GM21526 (cell line): ENCODE measurements around the gene ALG12.

ENCODE experiments used
- ATAC-seq: cut with Tn5 transposase; IDR thresholded peaks from one replicate; pipeline ENCODE4 v1.9.1; 2021; ENCODE audit warnings: moderate library complexity; ENCODE audit not compliant: unreplicated experiment, low FRiP score

The ALG12 gene

DNA sequence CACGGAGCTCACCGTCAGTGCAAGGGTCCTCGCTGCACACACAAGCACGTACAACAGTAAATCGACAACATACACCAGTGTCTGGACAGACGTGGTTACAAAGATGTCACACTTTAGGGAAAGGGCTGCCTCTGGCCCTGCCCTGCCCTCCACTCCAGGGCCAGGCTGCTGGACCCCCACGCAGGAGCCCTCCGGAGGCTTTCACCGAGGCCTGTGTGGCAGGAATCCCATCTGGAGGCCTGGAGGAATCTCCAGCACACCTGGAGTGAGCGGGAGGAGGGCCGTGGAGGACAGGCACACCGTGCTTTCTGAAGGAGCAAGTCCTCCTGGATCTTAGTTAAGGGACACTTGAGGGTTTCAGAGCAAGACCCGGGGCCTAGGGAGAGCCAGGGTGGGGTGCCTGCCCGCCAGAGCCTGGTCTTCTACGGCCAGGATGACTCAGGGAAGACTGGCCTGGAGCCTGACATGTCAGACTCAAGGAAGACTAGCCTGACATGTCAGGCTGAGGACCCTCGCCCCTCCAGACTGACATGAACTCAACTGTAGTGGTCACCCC, 40.2 kb upstream of the ALG12 start:
- ATAC-seq = no peak

DNA sequence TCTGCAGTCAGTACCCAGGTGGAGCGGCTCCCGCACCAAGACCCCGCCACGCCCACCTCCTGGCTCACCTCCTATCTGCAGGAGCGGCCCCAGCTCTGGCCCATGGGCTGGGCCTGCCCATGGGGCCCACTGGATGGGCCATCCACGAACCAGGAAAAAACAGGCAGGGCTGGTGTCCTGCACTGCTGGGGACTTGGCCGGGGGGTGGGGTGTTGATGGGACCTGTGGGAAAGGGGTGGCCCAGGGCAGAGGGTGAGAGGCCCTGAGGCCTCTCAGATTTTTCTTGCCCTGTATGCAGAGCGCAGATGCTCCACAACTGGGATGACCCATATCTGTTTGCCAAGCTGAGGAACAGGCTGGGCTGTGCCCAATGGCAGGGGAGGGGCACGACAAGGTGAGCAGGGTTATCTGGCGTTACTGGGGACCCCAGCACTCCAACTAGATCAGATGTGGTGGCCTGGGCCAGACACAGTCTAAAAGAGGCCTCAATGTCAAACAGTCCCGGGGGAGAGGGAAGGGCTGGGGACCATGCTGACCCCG, 39.7 kb upstream of the ALG12 start:
- ATAC-seq = no peak

DNA sequence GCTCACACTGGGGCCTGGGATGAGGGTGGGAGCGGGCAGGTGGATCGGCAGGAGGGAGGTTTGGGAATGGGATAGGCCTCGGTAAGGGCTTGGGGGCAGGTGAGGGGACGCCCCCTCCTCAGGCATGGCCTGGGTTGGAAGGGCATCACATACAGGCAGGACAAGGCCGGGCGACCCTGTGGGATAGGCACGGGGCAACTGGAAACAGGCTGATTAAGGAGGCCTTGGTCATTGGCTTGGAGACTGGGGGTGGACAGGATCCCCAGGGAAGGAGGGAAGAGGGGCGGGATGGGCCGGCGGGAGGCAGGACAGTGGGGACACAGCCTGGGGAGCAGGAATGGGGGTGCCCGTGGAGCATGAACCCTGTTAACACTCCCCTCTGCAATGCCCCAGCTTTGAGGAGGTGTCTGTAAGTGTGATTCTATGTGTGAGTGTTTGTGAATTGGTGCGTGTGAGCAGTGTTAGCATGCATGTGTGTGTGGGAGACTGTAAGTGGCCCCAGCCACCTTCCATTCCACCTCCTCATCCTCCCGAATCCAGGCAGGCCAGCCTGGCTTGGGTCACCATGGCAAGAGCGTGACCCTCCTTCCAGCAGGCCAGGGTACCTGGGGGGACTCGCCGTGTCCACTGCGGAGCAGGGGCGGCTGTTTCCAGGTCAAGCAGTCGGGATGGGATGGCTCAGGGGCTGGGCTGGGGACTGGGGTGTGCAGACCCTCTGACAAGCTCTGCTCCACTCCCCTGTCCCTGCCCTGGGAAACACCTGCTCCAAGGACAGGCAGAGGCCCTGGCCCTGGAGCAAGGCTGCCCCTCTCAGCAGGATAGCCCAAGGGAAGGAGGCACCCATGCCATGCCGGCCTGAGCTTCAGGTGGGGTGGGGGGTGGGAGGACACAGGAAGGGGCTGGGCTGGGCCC, 38.9 kb upstream of the ALG12 start:
- ATAC-seq = no peak

DNA sequence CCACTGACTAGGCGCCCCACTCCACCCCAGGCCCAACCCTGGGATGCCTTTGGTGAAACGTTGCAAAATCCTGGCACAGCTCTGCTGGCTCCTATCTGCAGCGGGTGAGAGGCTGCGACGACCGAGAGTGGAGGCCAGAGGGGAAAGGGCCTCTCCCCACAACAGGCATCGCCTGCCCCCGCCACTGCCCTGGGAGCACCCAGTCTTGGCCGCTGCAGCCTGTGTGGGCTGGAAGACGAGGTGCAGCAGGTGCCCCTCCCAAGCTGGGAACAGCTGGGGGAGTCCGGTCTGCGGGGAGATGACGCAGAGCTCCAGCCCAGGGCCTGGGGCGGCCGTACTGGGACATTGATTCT, 38.2 kb upstream of the ALG12 start:
- ATAC-seq = no peak

DNA sequence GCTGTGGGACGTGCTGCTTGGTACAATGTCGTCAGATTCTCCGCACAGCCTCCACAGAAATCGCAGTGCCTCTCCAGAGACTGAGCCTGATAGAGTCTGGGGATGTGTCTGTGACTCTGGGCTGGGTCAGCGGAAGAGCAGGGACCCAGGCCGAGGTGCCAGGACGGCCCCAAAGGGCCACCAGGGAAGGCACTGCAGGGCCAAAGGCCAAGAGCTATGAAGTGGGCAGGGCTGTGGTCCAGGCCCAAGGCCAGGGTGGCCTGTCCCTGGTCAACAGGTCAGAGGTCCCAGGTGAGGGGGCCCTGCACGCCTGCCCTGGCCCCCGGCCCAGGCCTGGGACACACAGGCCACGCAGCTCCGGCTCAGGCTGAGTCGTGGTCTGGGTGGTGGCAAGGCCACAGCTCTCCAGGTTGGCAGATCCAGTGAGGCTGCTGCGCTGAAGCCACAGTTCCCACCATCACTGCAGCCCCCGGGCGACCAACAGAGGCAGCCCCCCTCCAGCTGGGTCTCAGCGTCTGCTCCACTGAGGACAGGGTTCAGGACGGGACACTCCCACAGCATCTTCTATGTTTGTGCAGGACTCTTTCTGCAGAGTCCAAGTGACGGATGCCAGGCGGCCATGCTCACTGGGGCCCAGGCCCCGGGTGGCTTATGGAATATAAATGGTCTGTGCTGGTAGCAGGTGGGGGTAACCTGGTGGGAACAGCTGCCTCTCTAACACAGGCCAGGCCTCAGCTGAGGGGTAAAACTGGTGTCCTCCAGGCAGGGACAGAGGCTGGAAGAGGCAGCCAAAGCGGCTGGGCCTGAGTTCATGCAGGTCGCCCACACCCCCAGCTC, 37.6 kb upstream of the ALG12 start:
- ATAC-seq = no peak

DNA sequence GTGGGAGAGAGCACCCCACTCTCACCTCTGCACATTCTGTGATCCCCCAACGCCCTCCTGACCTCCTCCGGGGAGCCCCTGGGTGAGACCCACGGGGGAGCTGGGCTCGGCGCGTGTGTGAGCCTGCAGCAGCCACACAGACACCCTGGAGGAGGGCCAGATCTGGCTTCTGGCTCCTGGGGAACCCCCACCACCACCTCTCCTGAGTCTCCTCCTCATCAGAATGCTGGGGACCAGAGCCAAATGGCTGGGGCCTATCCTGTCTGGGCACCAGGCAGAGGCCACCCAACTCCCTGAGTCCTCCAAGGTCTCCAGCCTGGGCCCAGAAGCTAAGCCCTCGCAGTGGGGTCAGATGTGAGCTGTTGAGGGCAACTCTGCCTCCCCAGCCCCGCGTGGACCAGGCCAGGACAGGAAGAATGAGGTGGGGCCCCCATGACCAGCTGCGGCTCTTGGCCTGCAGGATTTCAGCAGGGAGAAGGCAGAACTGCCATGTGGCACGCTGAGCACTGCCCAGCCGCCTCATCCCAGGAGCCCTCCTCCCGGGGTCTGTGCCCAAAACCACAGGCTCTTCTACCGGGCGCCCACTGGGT, 36.8 kb upstream of the ALG12 start:
- ATAC-seq = no peak

DNA sequence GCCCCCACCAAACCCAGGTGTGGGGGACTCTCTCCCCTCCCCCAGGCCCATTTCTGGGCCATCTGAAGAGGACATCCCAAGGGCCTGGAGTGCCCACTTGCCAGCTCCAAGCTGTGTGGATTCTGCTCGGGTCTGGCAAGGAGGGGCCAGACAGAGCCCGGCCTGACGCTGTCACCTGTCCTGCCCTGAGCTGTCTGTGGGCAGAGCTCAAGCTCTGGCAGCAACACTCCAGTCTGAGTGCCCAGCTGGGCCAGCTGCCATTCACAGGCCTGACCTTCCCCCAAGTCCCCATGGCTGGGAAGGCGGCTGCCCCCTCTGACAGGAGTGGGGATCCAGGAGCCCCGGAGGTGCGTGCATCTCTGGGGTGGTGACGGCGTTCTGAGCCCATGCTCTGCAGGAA, 36.1 kb upstream of the ALG12 start:
- no peak for ATAC-seq

DNA sequence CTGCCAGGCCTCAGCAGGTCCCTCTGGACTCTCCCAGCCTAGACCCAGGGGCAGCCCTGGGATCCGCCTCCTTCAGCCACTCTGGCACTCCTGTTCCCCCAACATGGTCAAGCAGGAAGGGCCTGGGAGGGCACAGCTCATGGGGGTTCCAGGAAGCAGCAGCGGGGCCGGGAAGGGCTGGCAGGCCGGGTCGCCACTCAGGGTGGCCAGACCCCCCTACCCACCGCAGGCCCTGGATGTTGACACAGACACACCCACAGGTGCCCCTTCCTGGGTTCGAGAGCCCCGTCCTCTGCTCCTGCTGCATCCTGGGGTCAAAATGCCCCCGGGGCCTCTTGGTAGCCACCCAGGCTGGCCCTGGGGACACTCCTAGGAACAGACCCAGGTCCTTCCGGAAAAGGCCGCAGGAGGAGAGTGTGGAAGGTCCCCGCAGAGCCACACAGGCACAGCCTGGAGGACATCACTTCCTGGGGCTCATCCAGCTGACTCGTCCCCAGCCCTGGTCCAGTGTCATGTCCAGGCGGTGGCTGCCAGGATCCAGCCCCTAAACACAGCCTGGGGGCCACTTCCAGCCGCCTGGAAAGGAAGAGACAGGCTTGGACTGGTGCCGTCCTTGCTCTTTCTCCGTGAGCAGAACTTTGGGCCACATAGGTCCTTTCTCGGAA, 35.6 kb upstream of the ALG12 start:
- ATAC-seq = no peak

DNA sequence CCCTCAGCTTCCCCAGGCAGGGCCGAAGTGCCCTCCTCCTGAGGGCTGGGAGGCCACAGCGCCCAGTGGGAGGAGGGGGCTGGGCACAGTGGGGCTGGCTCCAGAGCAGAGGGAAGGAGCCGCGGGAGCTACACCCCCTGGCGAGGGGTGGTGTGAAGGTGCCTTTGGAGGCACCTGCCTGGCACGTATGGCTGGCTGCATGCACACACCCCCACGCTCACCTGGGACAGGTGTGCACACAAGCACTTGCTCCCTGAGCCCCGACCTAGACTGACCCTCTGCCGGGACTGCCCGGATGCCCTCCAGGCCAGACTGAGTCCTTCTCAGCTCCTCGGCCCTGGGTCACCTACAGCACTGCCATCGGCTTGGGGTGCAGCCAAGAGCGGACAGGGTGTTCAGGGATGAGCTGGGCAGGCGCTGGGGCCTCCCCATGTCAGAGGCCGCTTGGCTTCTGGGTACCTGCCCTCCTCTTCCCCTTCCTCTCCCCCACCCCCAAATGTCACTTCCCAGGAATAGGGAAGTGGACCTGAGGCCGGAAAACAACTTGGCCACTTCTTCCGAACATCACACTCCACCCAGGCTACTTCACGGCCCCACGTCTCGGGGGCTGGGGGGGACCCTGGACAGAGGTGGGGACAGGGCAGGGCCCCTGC, 34.9 kb upstream of the ALG12 start:
- no peak for ATAC-seq

DNA sequence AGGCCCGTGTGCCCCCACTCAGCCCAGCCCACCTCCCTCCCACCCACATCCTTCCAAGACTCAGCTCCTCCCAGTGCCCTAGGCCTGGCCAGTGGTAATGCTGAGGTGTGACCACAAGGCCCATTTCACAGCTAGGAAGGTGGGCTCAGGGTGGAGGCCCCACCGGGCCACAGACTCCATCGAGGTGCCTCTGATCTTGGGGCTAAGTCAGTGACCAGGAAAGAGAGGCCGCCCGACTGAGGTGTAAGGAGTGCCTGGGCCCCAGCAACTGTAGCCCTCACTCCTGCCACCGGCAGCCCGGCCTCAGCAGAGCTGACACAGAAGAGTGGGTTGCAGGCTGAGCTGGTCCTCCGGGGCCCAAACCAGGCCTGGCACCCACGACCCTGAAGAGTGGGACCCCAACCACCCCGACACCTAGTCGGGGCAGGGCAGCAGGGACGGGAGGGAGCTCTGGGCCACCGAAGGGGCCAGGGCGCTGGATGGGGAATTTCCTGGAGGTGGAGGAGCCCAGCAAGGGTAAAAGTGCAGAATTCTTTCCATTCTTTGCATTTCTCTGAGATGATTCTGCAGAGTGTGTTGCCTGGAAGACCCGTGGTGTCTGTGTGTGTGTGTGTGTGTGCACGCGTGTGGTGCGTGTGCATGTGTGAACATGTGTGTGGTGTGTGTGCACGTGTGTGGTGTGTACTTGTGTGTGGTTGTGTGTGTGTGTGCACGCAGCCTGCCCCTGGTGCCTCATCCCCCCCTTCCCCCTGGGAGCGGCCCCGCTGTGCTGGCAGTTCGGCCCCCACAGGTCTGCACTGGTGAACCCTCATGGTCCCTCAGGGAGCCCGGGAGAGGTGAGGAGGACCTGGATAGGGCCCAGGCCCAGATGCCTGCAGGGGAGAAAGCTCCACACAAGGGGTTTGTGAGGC, 34.0 kb upstream of the ALG12 start:
- ATAC-seq = no peak

DNA sequence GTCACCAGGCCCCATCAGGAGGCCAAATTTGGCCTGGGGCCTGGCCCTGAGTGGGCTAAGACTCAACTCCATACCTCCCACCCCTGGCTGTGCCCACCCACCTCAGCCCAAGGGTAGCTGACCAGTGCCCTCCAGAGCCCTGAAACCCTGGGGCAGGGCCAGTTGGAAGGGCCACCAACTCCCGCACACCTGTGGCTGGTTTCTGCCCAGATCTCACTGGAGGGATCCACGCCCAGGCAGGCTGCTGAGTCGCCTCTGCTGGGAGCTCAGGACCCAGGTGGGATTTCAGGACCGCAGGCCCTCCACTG, 33.4 kb upstream of the ALG12 start:
- no peak for ATAC-seq

DNA sequence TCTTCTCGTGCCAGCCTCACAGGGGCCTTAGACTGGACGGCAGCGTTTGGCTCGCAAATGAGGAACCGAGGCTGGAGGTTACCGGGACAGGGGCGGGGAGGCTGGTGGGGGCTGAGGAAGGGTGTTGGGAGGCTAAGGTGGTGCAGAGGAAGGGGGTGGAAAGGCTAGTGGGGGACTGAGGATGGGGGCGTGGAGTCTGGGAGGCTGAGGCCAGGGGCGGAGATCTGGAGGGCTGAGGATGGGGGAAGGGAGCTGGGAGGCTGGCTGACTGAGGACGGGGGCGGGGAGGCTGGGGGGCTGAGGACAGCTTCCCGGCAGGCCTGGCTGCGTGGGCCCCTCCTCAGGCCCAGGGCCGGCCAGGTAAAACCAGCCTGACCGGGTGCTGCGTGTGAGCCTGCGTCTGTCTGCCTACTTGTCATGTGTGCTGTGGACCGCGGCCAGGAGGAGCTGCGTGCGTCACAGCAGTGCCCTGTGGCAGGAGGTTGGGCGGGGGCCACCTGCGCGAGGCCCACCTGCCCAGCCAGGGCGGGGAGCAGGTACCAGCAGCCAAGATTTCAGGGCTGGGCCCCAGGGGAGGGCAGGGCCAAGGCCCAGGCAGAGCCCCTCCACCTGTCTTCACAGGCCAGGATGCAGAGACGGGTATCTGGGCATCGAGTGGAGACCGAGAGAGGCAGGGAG, 32.9 kb upstream of the ALG12 start:
- no peak for ATAC-seq

DNA sequence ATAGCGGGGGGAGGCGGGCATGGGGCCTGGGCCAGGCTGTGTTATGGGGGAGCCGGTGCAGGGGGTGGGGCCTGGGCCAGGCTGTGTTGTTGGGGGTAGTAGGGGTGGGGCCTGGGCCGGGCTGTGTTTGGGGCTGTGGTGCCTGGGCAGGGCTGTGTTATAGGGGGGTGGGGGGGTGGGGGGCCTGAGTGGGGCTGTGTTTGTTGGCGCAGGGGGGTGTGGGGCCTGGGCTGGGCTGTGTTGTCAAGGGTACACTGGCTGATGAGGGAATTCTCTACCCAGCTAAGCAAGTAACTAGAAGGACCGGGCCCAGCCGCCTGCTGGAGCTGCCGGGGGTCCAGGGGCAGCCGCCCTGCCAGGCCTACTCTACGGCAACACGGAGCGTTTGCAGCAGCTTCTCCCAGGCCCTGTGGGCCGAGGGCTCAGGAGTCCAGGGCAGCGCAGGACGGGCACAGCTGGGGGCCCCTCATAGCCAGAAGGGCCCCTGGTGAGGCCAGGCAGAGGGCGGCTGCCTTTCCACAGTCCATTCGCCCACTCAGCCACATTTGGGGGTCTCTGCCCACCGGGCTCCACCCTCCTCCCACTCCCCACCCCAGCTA, 32.3 kb upstream of the ALG12 start:
- ATAC-seq = no peak

DNA sequence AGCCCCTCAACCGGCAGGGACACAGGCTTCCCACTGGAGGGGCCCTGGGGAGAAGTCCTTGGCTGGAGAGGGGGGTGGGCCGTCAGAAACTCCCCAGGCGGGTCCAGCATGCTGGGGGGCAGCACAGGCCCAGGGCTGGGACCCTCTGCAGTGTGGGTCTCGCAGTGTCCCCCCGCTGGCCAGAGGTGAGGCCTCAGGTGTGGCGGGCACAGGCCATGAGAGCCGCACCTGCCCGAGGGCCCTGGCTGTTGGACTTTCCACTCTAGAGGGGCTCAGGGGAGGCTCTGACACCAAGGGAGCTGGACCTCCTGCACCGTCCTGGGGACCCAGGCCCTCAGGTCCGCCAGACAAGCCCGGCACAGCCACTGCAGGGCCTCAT, 31.7 kb upstream of the ALG12 start:
- no peak for ATAC-seq

DNA sequence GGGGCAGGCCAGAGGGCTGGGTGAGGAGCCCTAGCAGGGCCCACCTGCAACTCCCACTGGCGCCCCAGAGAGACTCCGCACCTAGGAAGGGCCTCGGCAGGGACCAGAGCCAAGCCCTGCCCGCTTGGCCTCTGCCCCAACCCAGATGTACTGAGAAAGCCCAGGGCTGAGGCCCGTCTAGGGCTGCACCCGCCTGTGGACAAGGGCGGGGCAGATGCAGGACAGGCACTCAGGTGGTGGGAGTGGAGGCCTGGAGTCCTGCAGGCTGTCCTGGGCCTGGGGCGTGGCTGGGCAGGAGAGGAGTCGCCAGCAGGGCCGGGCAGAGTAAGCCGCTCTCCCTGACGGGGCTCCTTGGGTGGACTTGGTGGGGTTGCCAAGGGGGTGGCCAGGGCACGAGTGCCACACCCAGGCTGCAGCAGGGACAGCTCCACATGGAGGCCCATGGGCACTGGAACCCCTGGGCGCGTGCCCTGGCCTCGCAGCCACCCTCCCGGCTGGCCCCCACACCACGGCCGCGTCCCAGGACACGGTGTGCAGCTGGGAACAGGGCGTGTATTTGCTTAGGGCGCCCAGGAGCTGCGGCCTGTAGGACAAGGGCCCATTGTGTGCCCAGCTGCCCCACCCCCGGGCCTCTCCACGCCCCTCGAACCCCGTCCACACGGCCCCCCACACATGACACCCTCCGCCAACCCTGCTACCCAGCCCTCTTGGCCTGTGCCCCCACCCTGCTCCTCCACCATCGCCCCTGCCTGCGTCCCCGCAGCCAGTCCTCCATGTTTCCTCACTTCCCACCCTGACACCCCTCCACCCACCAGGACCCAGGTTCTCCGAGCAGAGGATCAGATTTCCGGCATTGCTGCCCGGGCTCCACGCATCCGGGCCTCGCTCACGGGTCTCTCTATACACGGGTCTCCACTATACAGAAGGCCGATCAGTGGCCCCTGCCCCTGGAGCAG, 31.0 kb upstream of the ALG12 start:
- no peak for ATAC-seq

DNA sequence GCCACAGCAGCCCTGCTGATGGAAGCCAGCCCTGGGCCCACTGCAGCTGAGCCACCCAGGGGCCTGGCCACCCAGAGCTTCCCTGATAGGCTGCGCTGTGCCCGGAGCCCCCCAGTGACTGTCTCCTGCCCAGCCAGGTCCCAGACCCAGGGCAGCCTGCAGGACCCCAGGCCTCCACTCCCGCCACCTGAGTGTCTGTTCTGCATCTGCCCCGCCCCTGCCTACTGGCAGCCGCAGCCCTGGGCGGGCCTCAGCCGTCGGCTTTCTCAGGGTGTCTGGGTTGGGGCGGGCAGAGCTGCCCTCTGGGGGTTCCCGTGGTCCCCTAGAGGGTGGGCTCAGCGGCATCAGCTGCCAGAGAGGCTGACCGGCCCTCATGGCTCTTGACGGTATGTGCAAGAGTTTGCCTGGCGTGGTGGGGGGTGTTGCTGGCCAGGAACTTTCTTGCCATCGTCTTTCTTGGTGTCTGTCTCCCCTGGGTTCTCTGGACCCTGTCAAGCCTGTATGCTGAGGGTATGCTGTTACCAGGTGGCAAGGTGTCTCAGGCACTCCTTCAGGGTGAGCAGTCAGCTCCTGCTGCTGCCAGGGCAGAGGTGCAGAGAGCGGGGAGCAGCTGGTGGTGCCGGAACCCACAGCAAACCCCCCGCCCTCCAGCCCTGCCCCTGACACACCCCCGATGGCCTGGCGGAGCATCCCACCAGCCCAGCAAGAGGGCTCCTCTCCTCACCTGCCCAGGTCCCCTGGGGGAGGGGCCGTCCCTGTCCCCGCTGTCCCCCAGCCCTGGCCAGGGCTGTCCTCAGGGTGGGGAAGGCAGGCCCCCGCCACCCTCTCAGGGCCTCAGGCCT, 30.1 kb upstream of the ALG12 start:
- no peak for ATAC-seq
